GM23338 (cell line): ENCODE measurements around the gene CEACAM16. TPM values are rescaled to one million over a fixed set of nuclear protein-coding genes. Genes with fewer than 3 reads are reported as not detected.

Experiments used
- ATAC-seq: fragments of 200-7000 bp; cut with Tn5 transposase; 3 replicates; pipeline ENCODE4 v1.9.1; 2020
- DNase-seq: peaks from one replicate; pipeline ENCODE4 v3.0.0-alpha.2; 2015; ENCODE audit warnings: low spot score
- H2AFZ ChIP-seq: fragments of 200-600 bp; sonication (generic); 2 replicates; pipeline ENCODE4 v1.8.0; 2016; ENCODE audit warnings: antibody characterized with exemption, mild to moderate bottlenecking, moderate library complexity
- H3F3A ChIP-seq: fragments of 200-600 bp; sonication (generic); replicated peaks from 2 replicates; pipeline ENCODE4 v1.8.0; 2017; ENCODE audit warnings: antibody characterized with exemption, mixed run types, low read depth
- H3K27ac ChIP-seq: fragments of 200-600 bp; sonication (generic); 2 replicates; pipeline ENCODE4 v1.6.1; 2016; ENCODE audit warnings: low read depth
- H3K27me3 ChIP-seq: fragments of 200-600 bp; sonication (generic); 2 replicates; pipeline ENCODE4 v1.8.0; 2016; ENCODE audit warnings: mild to moderate bottlenecking, mixed run types, moderate library complexity; ENCODE audit not compliant: insufficient read depth
- H3K36me3 ChIP-seq: fragments of 200-600 bp; sonication (generic); 2 replicates; pipeline ENCODE4 v1.8.0; 2016; ENCODE audit warnings: mild to moderate bottlenecking; ENCODE audit not compliant: insufficient read depth
- H3K4me1 ChIP-seq: fragments of 200-600 bp; sonication (generic); 2 replicates; pipeline ENCODE4 v1.8.0; 2016; ENCODE audit warnings: mild to moderate bottlenecking, moderate library complexity; ENCODE audit not compliant: insufficient read depth
- H3K4me2 ChIP-seq: fragments of 200-600 bp; sonication (generic); 2 replicates; pipeline ENCODE4 v1.7.1; 2017; ENCODE audit warnings: mixed run types
- H3K4me3 ChIP-seq: fragments of 200-600 bp; sonication (generic); 2 replicates; pipeline ENCODE4 v1.6.1; 2016; ENCODE audit warnings: mixed run types
- H3K79me2 ChIP-seq: fragments of 200-600 bp; sonication (generic); replicated peaks from 2 replicates; pipeline ENCODE4 v1.8.0; 2017; ENCODE audit warnings: mild to moderate bottlenecking; ENCODE audit not compliant: insufficient read depth
- H3K9me2 ChIP-seq: fragments of 200-600 bp; sonication (generic); 2 replicates; pipeline ENCODE4 v1.8.0; 2017; ENCODE audit not compliant: insufficient read depth
- H4K20me1 ChIP-seq: fragments of 200-600 bp; sonication (generic); replicated peaks from 2 replicates; pipeline ENCODE4 v1.8.0; 2017; ENCODE audit warnings: mild to moderate bottlenecking; ENCODE audit not compliant: insufficient read depth
- H3K27ac Mint-ChIP-seq: 2 replicates; pipeline ENCODE4 v1.8.0; 2020; ENCODE audit warnings: inconsistent platforms, mild to moderate bottlenecking, moderate library complexity, mixed read lengths
- H3K27me3 Mint-ChIP-seq: 3 replicates; pipeline ENCODE4 v1.8.0; 2022; ENCODE audit warnings: low read depth, mild to moderate bottlenecking, moderate library complexity, mixed read lengths, inconsistent platforms; ENCODE audit not compliant: insufficient read depth, poor library complexity
- H3K36me3 Mint-ChIP-seq: 3 replicates; pipeline ENCODE4 v1.8.0; 2021; ENCODE audit warnings: low read depth, mild to moderate bottlenecking, inconsistent platforms, moderate library complexity, mixed read lengths
- H3K4me1 Mint-ChIP-seq: 3 replicates; pipeline ENCODE4 v1.8.0; 2020; ENCODE audit warnings: mild to moderate bottlenecking, inconsistent platforms, mixed read lengths
- H3K4me3 Mint-ChIP-seq: 3 replicates; pipeline ENCODE4 v1.8.0; 2021; ENCODE audit warnings: moderate library complexity, mild to moderate bottlenecking, inconsistent platforms, mixed read lengths
- H3K9me3 Mint-ChIP-seq: 3 replicates; pipeline ENCODE4 v1.8.0; 2020; ENCODE audit warnings: moderate library complexity, mild to moderate bottlenecking, inconsistent platforms, mixed read lengths
- CREB1 ChIP-seq: fragments of 250-450 bp; sonication (Bioruptor Pico); IDR thresholded peaks from 2 replicates; pipeline ENCODE4 v1.5.0; 2020; ENCODE audit warnings: low read depth, mild to moderate bottlenecking, moderate library complexity
- CTCF ChIP-seq, 2 experiments: fragments of 200-600 bp in 1 of 2; sonication (generic) in 1 of 2; conservative IDR thresholded peaks; 2 replicates each; pipeline versions ENCODE4 v1.5.1 to v1.6.1; 2016 to 2017; ENCODE audit warnings: antibody characterized with exemption in 2 of 2, low read depth in 2 of 2, mild to moderate bottlenecking in 2 of 2, moderate library complexity in 1 of 2
- ETS1 ChIP-seq: IDR thresholded peaks from 2 replicates; pipeline ENCODE4 v1.6.1; 2016; ENCODE audit warnings: antibody characterized with exemption
- EZH2 ChIP-seq: fragments of 200-600 bp; sonication (generic); IDR thresholded peaks from one replicate; pipeline ENCODE4 v1.8.0; 2017; ENCODE audit warnings: antibody characterized with exemption, mild to moderate bottlenecking, low read depth; ENCODE audit not compliant: unreplicated experiment
- EZH2phosphoT487 ChIP-seq: fragments of 200-600 bp; sonication (generic); IDR thresholded peaks from one replicate; pipeline ENCODE4 v1.8.1; 2018; ENCODE audit warnings: antibody characterized with exemption; ENCODE audit not compliant: unreplicated experiment
- JUNB ChIP-seq: IDR thresholded peaks from one replicate; pipeline ENCODE4 v1.6.1; 2016; ENCODE audit warnings: antibody characterized with exemption; ENCODE audit not compliant: unreplicated experiment
- NANOG ChIP-seq: IDR thresholded peaks from 2 replicates; pipeline ENCODE4 v1.6.1; 2016; ENCODE audit warnings: antibody characterized with exemption, borderline replicate concordance
- POLR2AphosphoS5 ChIP-seq: IDR thresholded peaks from 2 replicates; pipeline ENCODE4 v1.6.1; 2016; ENCODE audit warnings: antibody characterized with exemption, low read depth
- REST ChIP-seq: IDR thresholded peaks from one replicate; pipeline ENCODE4 v1.6.1; 2018; ENCODE audit warnings: antibody characterized with exemption; ENCODE audit not compliant: unreplicated experiment
- STAT1 ChIP-seq: IDR thresholded peaks from one replicate; pipeline ENCODE4 v1.6.1; 2016; ENCODE audit warnings: antibody characterized with exemption; ENCODE audit not compliant: unreplicated experiment
- ZNF114 ChIP-seq: fragments of 250-450 bp; sonication (Bioruptor Pico); IDR thresholded peaks from 2 replicates; pipeline ENCODE4 v1.5.0; 2020; ENCODE audit warnings: mild to moderate bottlenecking, moderate library complexity
- ZNF331 ChIP-seq: fragments of 250-450 bp; sonication (Bioruptor Pico); IDR thresholded peaks from 2 replicates; pipeline ENCODE4 v1.5.0; 2020; ENCODE audit warnings: low read depth, mild to moderate bottlenecking, moderate library complexity
- ZNF462 ChIP-seq: fragments of 250-450 bp; sonication (Bioruptor Pico); IDR thresholded peaks from 2 replicates; pipeline ENCODE4 v1.5.0; 2020; ENCODE audit warnings: mild to moderate bottlenecking, moderate library complexity
- polyA plus RNA-seq: library from polyadenylated mRNA; unstranded; fragments of >200 nt; fragmentation: Nextera tagmentation; extraction: Ambion mirVana; gene quantifications from 2 replicates; pipeline ENCODE4 v1.2.1, GENCODE V29; 2016
- total RNA-seq: library from RNA; depleted of rRNA; stranded (reverse); fragments of >200 nt; shearing (Covaris generic); gene quantifications from 2 replicates; pipeline ENCODE4 v1.2.3, GENCODE V29; 2014

CEACAM16 gene
- total and polyA plus RNA-seq, 2 experiments from 2014 or later: not detected

- Histone ChIP-seq H3K4me2 (no peak overlapping the region), H3F3A (0 out of 2 replicates have a peak, but pooled peaks cover 4% of the 10 kb centered on the region), H3K4me3 (no peak overlapping the region), H3K9me2 (no peaks in the 10 kb centered on the region), H3K79me2 (no peaks in the 10 kb centered on the region), H3K27me3 (no peaks in the 10 kb centered on the region), H4K20me1 (0 out of 2 replicates have a peak, but pooled peaks cover 3% of the 10 kb centered on the region), H3K36me3 (no peaks in the 10 kb centered on the region), H2AFZ (no peak overlapping the region), H3K27ac (no peak overlapping the region), H3K4me1 (0 out of 2 replicates have a peak, but pooled peaks cover 6% of the 10 kb centered on the region)
- DNase-seq: no peak
- Mint-ChIP-seq H3K4me1 (no peaks in the 10 kb centered on the region), H3K9me3 (no peaks in the 10 kb centered on the region; the same call in 2 of the 3 replicates), H3K27ac (no peak overlapping the region), H3K4me3 (no peak overlapping the region), H3K27me3 (no peaks in the 10 kb centered on the region), H3K36me3 (no peaks in the 10 kb centered on the region)
- TF ChIP-seq CTCF (conservative IDR thresholded peaks at IDR 0.05; ENCODE audit: low read depth in 2 of 2) (no peak), ETS1 (no peak), EZH2phosphoT487 (no peak), STAT1 (no peak), ZNF331 (CRISPR knock-in tag) (no peak), NANOG (no peak), EZH2 (no peak), CREB1 (no peak), POLR2AphosphoS5 (no peak), JUNB (no peak), ZNF462 (CRISPR knock-in tag) (no peak), ZNF114 (CRISPR knock-in tag) (no peak), REST (no peak)
- no peak for ATAC-seq
These were observed 29.8 kb upstream of the CEACAM16 start for GRCh38 chr19:44668985-44669764.
